T-helper 2 cell treated with Interferon-gamma antibody and Interleukin-4, amounts not matched to agents 100 ng/mL and 5 ng/mL, for 36 hours (primary cell): ENCODE data around the gene B4GAT1. TPM values are rescaled to one million over a fixed set of nuclear protein-coding genes. Genes with fewer than 3 reads are reported as not detected.

ENCODE experiments used
- intact Hi-C: fragments of 100-400 bp; cut with micrococcal nuclease; formaldehyde crosslinking; loops from one replicate; pipeline ENCODE4 v1.15.1; 2023
- total RNA-seq: library from RNA; stranded (reverse); gene quantifications from 2 replicates; pipeline ENCODE4 v1.2.3, GENCODE V29; 2022

The B4GAT1 gene
- total RNA-seq, 1 donor from 2014 or later = 7.3 TPM

DNA sequence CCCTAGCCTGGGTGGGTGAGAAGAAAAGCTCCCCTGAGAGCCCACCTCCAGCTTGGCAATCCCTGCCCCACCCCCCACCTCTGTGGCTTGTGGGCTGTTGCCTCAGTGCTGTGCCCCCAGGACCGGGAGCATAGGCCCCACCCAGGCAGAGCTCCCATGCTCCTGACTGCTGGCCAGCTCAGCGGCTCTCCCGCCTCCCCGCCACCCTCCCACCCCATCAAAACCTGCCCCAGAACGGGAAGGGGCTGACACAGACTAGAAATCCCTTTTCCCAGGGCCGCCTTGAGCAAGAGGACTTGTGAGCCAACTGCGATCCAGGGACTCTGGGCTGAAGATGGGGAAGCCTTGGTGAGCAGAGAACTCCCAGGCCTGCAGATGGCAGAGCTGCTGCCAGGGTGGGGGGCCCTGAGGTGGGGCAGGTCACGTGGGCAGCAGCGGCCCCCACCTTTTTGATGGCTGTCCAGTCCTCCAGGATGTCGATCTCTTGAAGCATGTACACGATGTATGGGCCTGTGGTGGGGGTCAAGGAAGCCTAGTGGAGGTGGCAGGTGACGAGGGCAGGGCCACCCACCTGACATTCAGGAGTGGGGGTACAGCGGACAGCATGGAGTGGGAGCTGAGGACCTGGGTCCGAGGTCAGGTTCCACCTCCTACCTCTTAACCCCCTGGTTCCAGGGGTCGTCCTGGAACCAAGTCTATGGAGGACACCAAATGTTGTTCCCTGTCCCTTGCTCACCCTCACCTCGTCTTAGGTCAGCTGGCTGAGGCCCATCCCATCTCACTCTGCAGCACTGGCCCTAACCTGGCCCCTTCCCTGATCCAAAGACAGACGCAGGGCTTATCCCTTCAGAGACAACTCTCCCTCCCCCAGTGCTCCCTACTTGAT is 8.9 kb downstream of the B4GAT1 start:
- intact Hi-C loops = no loop called here

DNA sequence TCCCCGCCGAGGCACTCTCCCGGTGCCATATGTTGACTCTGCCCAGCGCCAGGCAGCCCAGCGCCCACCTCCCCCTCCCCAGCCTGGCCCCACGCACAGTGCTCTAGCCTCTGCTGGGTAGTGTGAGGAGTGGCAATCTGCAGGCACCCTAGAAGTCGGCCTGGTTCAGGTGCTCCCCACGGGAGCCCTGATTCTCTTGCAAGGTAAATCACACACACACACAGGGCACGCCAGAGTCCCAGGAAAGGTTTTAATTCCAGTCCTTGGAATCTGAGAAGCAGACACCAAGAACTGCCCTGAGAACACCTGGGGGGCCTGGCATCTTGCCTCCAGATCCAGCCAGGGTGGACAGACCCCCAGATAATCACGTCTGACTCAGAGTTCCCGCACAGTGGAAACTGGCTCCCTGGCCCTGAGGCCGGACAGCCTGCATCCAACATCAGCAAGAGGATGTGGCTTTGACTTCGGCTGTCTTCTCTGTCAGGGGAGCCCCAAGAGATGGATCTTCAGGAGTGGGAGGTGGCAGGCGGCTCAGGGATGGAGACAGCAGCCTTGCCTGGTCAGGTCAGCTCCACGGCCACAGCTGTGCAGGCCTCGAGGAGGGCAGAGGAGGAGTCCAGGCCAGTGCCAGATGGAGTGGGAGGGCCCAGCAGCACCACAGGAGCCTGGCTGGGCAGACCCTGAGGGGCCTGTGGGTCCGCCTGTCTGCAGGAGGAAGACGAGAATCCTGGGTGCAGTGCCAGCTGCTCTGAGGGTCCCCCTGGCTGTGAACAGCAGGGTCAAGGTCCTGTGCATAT is 10.1 kb downstream of the B4GAT1 start:
- intact Hi-C loops = no loop called here

DNA sequence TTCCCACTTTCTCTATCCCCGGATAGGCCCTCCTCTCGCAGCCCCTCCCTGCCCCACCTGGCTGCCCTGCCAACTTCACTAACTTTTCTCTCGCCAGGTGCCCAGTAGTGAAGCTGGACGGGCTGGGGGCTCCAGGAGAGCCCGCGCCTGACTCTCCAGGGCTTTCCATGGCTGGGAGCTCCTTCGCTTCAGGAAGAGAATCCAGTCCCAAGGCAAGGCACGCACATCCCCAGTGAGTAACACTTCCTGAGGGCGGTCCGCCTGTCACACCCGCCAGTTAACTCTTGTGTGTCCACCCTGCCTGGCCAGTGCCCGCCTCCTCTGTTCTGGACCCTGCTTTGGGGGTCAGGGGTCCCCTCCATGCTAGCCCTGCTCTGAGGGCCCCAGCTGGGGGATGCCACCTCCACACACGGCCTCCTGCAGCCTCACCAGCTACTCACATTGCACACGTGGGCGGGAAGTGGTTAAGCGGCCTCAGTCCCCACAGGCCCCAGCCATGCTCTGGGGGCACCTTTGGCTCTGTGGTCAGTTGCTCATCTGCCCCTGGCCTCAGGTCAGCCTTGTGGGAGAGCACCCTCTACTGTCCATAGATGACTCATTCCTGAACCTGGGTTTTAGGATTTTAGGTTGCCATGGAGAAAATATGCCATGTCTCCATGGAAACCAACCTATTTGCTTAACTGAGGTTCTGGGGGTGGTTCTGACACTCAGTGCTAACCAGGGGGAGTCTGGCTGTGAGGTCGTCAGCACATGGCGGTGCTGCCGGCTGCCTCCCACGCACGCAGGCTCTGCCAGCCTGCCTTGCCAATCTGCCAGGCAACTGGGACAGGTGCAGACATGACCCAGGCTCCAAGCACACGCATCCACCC is 11.0 kb downstream of the B4GAT1 start, which contains the start of gene RIN1:
Gene RIN1, minus strand, starts transcription at position 201 of the 869 bp plus-strand sequence. Its CDS starts 32 bp downstream, at position 169.
- intact Hi-C loops = no loop called here

DNA sequence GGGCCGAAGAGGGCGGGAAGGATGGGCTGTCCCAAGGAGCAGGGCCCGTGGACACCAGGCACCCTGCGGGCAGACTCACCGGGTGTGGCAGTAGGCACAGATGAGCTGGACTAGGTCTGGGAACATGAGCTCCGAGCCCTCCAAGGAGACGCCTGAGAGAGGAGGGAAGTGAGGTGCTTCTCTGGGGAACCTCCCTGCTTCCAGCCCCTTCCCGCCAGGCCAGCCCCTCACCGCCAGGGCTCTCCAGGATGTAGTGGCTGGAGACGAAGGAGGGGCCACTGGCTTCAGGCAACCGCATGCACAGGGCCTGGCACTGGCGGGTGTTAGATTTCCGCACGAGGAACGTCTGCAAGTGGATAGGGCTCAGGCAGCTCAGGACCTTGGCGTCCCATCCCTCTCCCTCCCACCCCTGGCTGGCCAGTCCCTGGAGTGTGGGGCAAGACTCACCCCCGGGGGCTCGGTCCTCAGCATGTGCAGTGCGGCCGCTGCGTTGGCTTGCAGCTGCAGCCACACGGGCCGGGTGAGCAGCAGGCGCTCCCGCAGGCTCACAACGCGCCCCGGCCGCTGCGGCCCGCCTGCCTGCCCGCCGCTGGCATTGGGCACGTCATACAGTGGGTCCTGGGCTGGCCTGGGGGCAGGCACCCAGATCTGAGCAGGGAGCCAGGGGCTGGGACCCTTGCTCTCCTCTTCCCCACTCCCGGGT is 11.7 kb downstream of the B4GAT1 start:
- intact Hi-C loops = no loop called here

DNA sequence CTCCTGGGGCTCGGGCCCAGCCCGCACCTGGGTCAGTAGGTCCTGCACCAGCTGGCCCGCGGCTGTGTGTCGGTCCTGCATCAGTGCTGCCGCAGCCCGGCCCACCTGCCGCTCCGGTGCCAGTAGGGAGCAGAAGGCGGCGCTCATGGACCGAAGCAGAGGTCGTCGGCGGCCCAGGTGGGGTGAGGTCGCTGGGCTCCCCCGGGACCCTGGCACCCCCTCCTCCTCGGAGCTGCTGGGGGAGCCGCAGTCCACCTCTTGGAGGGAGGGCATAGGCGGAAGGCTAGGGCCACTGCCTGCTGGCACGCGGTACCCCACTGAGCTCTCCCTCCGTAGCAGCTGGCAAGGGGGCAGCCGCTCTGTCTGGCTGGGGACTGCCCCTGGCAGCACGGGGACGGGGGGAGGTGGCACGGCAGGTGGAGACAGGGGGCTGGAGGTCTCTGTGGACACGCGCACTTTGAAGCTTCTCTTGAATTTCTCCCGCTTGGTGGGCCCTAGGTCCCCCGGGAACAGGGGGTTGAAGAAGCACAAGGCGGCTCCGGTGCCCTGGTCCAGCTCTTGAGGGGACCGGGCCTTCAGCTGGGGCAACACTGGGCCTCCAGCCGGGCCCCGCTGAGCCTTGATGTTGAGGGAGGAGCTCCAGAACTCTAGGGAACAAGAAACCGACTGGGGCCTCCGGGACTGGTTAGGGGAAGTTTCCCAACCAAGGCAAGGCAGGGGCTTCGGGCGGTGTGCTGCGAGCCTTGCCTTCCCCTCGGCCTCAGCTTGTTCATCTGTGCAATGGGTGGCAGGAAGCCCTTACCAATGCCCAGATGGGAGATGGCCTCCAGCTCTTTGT is 12.6 kb downstream of the B4GAT1 start:
- intact Hi-C loops = no loop called here

DNA sequence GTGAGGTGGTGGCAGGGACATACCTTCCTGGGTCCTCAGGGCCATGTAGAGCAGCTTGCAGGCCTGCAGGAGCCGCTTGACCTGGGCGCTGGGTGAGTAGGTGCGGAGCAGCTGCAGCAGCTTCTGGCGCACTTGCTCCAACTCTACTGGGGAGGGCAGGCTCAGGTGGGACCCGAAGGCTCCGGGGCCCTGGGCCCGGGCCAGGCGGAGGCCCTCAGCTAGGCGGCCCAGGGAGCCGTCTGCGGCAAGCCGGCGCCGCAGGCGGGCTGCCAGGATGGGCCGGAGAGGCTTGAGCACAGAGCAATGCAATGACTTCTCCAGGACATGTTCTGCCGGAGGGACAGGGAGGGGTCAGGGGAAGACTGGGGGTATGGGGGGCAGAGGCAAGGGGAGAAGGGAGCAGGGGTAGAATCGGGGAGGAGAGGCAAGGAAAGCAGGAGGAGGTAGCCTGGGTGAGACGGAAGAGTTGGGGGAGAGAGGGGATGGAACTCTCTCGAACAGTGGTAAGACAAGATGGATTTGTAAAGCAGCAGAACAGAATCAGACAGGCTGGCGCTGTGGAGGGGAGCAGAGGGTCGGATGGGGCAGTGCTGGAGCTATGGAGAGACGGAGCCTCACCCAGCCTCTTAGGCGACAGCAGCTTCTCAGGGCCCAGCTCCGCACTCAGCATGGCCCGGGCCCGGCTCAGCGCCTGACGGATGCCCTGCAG is 13.4 kb downstream of the B4GAT1 start:
- intact Hi-C loops = no loop called here

DNA sequence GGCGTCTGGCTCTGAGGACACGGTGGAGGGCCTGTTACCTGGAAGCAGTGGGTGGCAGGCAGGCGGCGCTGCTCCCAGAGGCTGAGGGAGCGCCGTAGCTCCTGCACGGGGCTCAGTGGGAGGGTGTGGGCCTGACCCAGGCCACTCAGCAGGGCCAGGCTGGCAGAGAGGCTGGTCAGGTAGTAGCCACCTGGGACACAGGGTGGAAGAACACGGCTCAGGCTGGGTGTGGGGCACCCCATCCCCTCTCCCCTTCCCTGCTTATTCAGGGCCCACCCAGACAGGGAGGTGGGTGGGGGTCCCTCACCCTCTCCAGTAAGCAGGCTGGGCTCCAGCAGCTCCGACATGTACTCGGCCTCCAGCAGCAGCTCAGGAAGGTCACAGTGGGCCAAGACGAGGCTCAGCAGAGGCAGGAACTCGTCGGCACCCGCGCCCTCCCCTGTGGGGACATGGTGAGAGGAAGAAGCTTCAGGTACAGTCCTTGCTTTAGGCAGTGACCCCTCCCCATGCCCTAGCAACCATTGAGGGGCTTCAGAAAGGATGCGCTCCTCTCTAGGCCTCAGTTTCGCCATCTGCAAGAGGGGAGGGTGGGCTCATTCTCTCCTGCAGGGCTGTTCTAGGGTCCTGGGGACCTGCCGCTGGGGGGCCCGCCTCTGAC is 14.1 kb downstream of the B4GAT1 start:
- intact Hi-C loops = no loop called here

DNA sequence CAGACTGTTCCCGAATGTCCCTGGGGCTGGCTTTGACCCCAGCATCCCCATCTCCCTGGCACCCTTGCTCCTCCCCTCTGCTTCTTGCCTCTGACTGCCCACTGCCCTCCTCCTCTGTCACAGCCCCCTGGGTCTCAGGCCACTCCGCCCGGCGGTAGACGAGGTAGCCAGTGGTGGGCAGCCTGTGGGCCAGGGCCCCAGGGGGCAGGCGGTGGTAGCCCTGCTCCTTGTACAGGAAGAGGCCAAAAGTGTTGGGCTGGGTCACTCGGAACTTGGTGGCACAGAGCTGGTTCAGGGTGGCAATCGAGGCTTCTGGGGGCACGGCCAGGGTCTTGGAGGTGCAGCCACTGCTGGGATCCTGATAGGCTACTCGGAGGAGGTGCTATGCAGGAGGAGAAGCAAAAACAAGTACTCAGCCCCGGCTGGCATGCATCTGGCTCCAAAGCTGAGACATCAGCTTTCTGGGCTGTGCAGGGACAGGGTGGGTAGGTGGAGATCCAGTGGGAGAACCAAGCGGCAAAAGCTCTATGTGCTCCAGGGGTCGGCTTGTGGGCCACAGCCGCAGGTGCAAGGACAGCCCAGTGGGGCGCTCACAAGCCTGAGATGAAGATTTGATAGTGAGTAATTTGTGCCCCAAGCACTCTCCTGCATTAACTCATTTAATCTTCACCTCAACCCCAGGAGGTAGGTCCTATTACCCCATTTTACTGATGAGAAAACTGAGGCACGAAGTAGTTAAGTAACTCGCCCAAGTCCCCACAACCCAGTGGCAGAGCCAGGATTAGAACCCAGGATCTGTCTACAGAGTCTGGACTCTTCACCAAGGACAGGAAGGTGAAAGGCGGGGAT is 14.8 kb downstream of the B4GAT1 start:
- intact Hi-C loops = no loop called here

DNA sequence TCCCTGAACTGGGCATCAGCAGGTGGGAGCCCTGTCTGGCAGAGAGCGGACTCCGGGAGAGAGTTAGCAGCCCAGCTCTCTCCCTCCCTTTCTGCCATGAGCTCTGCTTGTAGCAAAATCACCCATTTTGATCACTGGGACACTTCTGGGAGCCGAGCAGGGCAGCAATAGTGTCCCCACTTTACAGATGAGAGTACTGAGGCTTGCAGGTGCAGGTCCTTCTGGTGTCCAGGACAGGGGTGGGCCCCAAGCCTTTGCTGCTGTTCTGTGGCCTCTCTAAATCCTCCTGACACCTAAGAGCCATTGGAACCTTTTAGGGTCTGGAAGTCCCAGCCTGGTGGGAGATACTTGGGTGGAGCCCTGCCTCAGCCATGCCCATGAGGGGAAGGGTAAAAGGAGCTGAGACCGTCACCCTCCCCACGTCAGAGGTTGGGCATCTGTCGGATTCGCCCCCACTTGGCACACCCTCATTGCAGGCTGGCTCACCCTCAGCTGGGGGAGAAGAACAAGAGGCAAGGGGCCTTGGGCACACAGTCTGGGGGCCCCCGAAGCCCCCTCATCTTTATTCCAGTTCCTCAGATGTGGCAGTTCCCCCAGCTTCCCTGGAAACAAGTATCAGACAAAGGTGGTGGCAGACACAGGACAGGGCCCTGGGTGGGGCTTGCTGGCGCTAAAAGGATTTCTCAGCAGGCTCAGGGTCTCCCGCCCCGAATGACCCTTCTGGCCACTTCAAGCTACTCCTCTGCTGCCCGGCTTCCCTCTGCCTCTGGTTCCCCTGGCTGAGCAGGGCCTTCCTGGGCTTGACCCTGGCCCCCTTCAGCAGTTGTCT is 15.7 kb downstream of the B4GAT1 start:
- intact Hi-C loops = no loop called here

DNA sequence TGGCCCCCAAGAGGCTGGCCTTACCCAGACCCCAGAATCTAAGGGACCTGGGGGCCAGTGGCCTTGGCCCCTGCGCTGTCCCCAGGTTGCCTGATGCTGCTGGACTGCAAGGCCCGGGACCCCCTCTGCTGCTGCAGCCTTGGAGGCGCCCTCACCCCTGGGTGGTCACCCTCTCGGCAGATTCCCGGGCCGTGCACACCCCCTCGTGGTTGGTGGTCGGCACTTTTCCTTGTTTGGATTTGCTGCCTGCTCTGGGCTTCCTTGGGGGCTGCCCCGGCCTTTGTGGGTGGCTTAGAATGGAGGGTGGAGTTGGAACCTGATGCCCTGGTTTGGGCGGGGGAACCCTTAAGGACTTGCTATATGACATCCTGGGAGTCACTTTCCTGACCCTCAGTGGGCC is 16.5 kb downstream of the B4GAT1 start:
- intact Hi-C loops = no loop called here

DNA sequence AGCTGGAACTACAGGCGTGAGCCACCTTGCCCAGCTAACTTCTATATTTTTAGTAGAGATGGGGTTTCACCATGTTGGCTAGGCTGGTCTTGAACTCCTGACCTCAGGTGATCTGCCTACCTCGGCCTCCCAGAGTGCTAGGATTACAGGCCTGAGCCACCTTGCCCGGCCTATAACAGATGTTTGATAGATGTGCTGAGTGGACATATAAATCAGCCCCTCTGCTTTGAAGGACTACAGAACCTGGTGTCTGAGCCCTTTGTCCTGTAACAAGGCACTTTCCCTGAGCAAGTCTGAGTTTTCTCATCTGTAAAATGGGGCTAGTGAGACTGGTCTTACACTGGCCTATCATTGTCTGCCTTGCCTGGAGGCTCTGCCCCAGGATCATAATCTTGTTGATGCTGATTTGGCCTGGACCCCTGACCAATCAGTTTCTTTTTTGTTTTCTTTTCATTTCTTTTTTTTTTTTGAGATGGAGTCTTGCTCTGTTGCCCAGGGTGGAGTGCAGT is 18.2 kb downstream of the B4GAT1 start:
- intact Hi-C loops = no loop called here

DNA sequence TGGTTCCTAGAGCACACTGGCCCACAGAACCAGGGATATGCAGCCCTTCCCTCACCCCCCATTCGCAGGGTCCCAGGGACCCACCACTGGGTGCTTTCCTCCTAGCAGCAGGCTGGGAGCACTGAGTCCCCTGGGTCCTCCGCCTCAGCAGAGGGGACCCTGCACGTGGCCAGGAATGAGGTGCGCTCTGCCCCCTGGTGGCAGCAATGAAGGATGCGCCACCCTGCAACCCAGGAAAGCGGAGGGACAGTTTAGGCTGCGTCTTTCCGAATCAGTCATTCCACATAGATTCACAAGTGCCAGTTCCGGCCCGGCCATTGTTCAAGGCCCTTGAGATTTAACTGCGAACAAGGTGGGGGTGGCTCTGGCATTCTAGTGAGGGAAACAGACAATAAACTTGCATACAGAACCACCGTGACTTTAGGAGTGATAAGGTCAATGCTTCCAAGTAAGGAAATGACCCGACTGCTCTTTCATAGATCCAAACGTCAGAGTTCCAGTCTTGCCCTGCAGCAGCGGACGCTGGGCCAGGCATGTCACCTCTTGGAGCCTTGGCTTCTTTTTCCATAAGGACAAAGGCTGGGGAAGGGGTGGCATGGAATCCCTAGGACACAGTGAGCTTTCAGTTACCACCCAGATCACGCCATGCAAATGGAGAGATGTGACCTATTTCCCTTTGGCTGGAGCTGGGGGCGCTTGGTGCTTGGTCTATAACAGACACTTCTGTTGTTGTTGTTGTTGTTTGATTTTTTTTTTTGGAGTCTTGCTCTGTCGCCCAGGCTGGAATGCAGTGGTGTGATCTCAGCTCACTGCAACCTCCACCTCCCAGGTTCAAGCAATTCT is 18.9 kb downstream of the B4GAT1 start:
- intact Hi-C loops = loop anchor here (1.0 kb wide), 1 partner anchor 16 kb away; no protein-coding TSS in a partner anchor

DNA sequence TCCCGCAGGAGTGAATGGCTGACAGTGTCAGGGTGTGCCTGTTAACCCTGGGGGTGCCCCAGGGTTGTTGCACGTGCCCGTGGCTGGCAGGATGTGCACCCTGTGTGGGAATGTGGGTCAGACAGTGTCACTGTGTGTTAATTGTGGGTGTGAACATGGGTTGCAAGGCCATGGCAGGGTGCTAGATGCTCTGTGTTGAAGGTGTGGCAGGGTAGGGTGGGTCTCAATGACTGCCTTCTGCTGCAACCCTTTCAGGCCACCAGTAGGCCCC is 19.5 kb downstream of the B4GAT1 start:
- intact Hi-C loops = loop anchor here (1.0 kb wide), 1 partner anchor 16 kb away; no protein-coding TSS in a partner anchor

DNA sequence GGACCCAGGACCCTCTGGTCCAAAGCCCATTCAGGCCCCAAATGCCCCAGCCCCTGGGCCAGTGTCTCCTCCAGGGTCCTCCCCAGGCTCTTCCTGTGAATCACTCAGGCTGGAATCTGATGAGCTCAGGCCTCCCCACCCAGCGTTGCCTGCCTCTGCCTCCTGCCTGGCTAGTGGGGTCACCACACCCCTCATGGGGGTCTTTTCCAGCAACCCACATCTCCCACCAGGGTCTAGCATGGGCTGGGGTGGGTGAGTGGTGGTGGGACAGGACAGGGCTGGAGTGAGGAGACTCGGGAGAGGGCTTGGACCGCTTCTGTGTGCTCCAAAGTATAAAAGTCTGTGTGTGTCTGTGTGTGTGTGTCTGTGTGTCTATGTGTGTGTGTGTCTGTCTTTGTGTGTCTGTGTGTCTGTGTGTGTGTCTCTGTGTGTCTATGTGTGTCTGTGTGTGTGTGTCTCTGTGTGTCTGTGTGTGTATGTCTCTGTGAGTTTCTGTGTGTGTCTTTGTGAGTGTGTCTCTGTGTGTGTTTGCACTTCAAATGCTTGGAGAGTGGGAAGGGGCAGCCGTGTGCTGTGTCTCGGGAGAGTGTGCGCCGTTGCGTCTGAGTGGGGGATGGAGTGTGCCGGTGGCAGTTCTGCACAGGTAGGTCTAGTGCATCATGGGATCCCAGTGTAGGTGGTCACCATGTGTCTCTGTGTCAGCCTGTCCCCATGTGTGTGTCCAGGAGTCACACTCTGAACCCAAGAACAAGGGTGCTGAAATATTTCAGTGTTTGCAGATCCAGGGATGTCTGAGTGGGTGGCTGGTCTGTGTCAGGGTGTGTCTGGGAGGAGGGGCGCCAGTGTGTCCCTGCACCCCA is 20.0 kb downstream of the B4GAT1 start:
- intact Hi-C loops = loop anchor here (1.0 kb wide), 1 partner anchor 15 kb away; no protein-coding TSS in a partner anchor
